GM18519 (cell line): ENCODE data around the gene BAX.
A peak's percentile ranks its signal among the peaks of the same experiment; 100 is the strongest.

ENCODE experiments used
- ATAC-seq: cut with Tn5 transposase; IDR thresholded peaks from one replicate; pipeline ENCODE4 v1.9.1; 2021; ENCODE audit warnings: mild to moderate bottlenecking, moderate library complexity; ENCODE audit not compliant: unreplicated experiment, low FRiP score

The BAX gene

GRCh38 chr19:48961673-48962028, 7.0 kb downstream of the BAX start:
- no peak for ATAC-seq

- ATAC-seq, result no peak
Observed at GRCh38 chr19:48962029-48962848, 7.6 kb downstream of the BAX start.

- no peak for ATAC-seq
Observed at GRCh38 chr19:48962849-48963165, 8.1 kb downstream of the BAX start.

GRCh38 chr19:48963371-48964204, 8.9 kb downstream of the BAX start:
- no peak for ATAC-seq

- ATAC-seq, result no peak
Observed at GRCh38 chr19:48964205-48965039, 9.7 kb downstream of the BAX start.

GRCh38 chr19:48965040-48965805, 10.5 kb downstream of the BAX start, which contains the start of gene FTL:
Gene FTL, plus strand, starts transcription at chr19:48965309. Its CDS starts 199 bp downstream, at chr19:48965508.
- ATAC-seq, result peak; percentile 43

GRCh38 chr19:48965806-48966540, 11.3 kb downstream of the BAX start:
- peak; percentile 5 for ATAC-seq

- ATAC-seq, result no peak
Observed at GRCh38 chr19:48966541-48967345, 12.1 kb downstream of the BAX start.

- no peak for ATAC-seq
Observed at GRCh38 chr19:48967346-48968178, 12.9 kb downstream of the BAX start.

GRCh38 chr19:48968179-48968661, 13.5 kb downstream of the BAX start:
- no peak for ATAC-seq

GRCh38 chr19:48968813-48969218, 14.1 kb downstream of the BAX start:
- no peak for ATAC-seq

- ATAC-seq, result no peak
Observed at GRCh38 chr19:48969276-48970138, 14.8 kb downstream of the BAX start.

GRCh38 chr19:48970139-48970766, 15.6 kb downstream of the BAX start:
- no peak for ATAC-seq

GRCh38 chr19:48970923-48971395, 16.3 kb downstream of the BAX start:
- no peak for ATAC-seq

- no peak for ATAC-seq
Observed at GRCh38 chr19:48975947-48976847, 21.5 kb downstream of the BAX start.
